ENCODE data around the gene PRKG1. TPM values are rescaled to one million over a fixed set of nuclear protein-coding genes. Genes with fewer than 3 reads are reported as not detected.

Gene PRKG1
- total RNA-seq, 2 donors from 2014 or later, result 1.3 to 2.7 TPM

GRCh38 chr10:51082857-51083256 is 8.6 kb downstream of the PRKG1 start:
- Mint-ChIP-seq H3K27ac (peak overlapping the region; percentile 74), H3K27me3 (ENCODE audit: insufficient read depth) (no peaks in the 10 kb centered on the region), H3K36me3 (ENCODE audit: low read depth) (no peaks in the 10 kb centered on the region), H3K4me1 (peaks cover 20% of the 10 kb centered on the region), H3K9me3 (no peaks in the 10 kb centered on the region), H3K4me3 (peak overlapping the region; percentile 35)
- no peaks in the 10 kb centered on the region for H3K36me3 ChIP-seq (ENCODE audit: control insufficient read depth, insufficient read depth, low read length)
- no peak for TF ChIP-seq CTCF (conservative IDR thresholded peaks at IDR 0.05)
- no peak overlapping the region for H3K9ac ChIP-seq (ENCODE audit: extremely low read depth, low read length, poor library complexity, severe bottlenecking)
- H3K27me3 ChIP-seq (ENCODE audit: control insufficient read depth, insufficient read depth, low read length, poor library complexity, severe bottlenecking), result no peaks in the 10 kb centered on the region
- no peak for DNase-seq
- no peak overlapping the region for H3K4me3 ChIP-seq (ENCODE audit: low read length)
- no peaks in the 10 kb centered on the region for H3K4me1 ChIP-seq (ENCODE audit: control insufficient read depth, insufficient read depth, low read length)
- H3K9me3 ChIP-seq (ENCODE audit: control insufficient read depth, low read length), result no peaks in the 10 kb centered on the region
- no peak overlapping the region for H3K27ac ChIP-seq (ENCODE audit: low read depth, low read length)

- Histone ChIP-seq H3K27ac (ENCODE audit: low read depth, low read length) (no peak overlapping the region), H3K27me3 (ENCODE audit: control insufficient read depth, insufficient read depth, low read length, poor library complexity, severe bottlenecking) (no peaks in the 10 kb centered on the region), H3K9me3 (ENCODE audit: control insufficient read depth, low read length) (no peaks in the 10 kb centered on the region), H3K9ac (ENCODE audit: extremely low read depth, low read length, poor library complexity, severe bottlenecking) (no peak overlapping the region), H3K36me3 (ENCODE audit: control insufficient read depth, insufficient read depth, low read length) (no peaks in the 10 kb centered on the region), H3K4me1 (ENCODE audit: control insufficient read depth, insufficient read depth, low read length) (no peaks in the 10 kb centered on the region), H3K4me3 (ENCODE audit: low read length) (no peak overlapping the region)
- Mint-ChIP-seq H3K27ac (peak overlapping the region; percentile 74), H3K4me1 (peaks cover 20% of the 10 kb centered on the region), H3K9me3 (no peaks in the 10 kb centered on the region), H3K36me3 (ENCODE audit: low read depth) (no peaks in the 10 kb centered on the region), H3K4me3 (peak overlapping the region; percentile 35), H3K27me3 (ENCODE audit: insufficient read depth) (no peaks in the 10 kb centered on the region)
- peak; percentile 81 for DNase-seq
- TF ChIP-seq CTCF (conservative IDR thresholded peaks at IDR 0.05), result peak; percentile 67
- 51% methylated on average over 6 of the region's 6 CpGs; no CpG with 5 or more reads in 1 of the 2 experiments for WGBS, 2 experiments (ENCODE audit: insufficient coverage in 1 of 2, insufficient read length in 1 of 2)
Measured at GRCh38 chr10:51083356-51083853, 9.1 kb downstream of the PRKG1 start.

- H3K4me1 Mint-ChIP-seq, result peaks cover 19% of the 10 kb centered on the region
Measured at GRCh38 chr10:51085204-51085603, 10.9 kb downstream of the PRKG1 start.

More at GRCh38 chr10:51085204-51085603, 10.9 kb downstream of the PRKG1 start:
- Histone ChIP-seq H3K9ac (ENCODE audit: extremely low read depth, low read length, poor library complexity, severe bottlenecking) (no peak overlapping the region), H3K27me3 (ENCODE audit: control insufficient read depth, insufficient read depth, low read length, poor library complexity, severe bottlenecking) (no peaks in the 10 kb centered on the region), H3K36me3 (ENCODE audit: control insufficient read depth, insufficient read depth, low read length) (no peaks in the 10 kb centered on the region), H3K9me3 (ENCODE audit: control insufficient read depth, low read length) (no peaks in the 10 kb centered on the region), H3K4me3 (ENCODE audit: low read length) (no peak overlapping the region), H3K4me1 (ENCODE audit: control insufficient read depth, insufficient read depth, low read length) (no peaks in the 10 kb centered on the region), H3K27ac (ENCODE audit: low read depth, low read length) (no peak overlapping the region)
- TF ChIP-seq CTCF (conservative IDR thresholded peaks at IDR 0.05), result no peak
- DNase-seq, result no peak
- WGBS, 2 experiments (ENCODE audit: insufficient coverage in 1 of 2, insufficient read length in 1 of 2), result 88 to 91% methylated on average over 3 to 5 of the region's 5 CpGs
- Mint-ChIP-seq H3K9me3 (no peaks in the 10 kb centered on the region), H3K27me3 (ENCODE audit: insufficient read depth) (no peaks in the 10 kb centered on the region), H3K27ac (no peak overlapping the region), H3K36me3 (ENCODE audit: low read depth) (no peaks in the 10 kb centered on the region), H3K4me3 (no peak overlapping the region)
